ENCODE results near the gene HDAC4. TPM values are rescaled to one million over a fixed set of nuclear protein-coding genes. Genes with fewer than 3 reads are reported as not detected.

The HDAC4 gene
- polyA plus RNA-seq, 2 of the 4 experiments (the other 2 are of a cell fraction) = 8.6 to 10.4 TPM

GRCh38 chr2:239331560-239331959 is 69.3 kb downstream of the HDAC4 start:
- Histone ChIP-seq H3K4me2 (no peak overlapping the region), H3K4me3 (no peak overlapping the region), H3K4me1 (no peaks in the 10 kb centered on the region), H3K27ac (no peak overlapping the region), H3K9me3 (no peaks in the 10 kb centered on the region)
- FAIRE-seq = no peak
- ChIA-PET CTCF (interaction anchor here (1.1 kb wide), 1 partner anchor 9 kb away, joined by 4 read pairs; no protein-coding TSS in a partner anchor), POLR2A (no interaction called here)
- WGBS (ENCODE audit: missing lambda C conversion rate) = 93% methylated on average over 24 of the region's 24 CpGs
- TF ChIP-seq FOXS1 (CRISPR knock-in tag; IDR thresholded peaks at IDR 0.05) (no peak), RAD21 (conservative IDR thresholded peaks at IDR 0.05 in 1 of 2, IDR thresholded peaks at IDR 0.05 in 1 of 2) (no peak), BHLHE40 (IDR thresholded peaks at IDR 0.05; ENCODE audit: low read depth, low read length) (no peak), MAFK (IDR thresholded peaks at IDR 0.05; ENCODE audit: partially characterized antibody) (no peak), ZSCAN20 (CRISPR knock-in tag; IDR thresholded peaks at IDR 0.05) (no peak), NR3C1 (IDR thresholded peaks at IDR 0.05) (no peak), E2F6 (IDR thresholded peaks at IDR 0.05; ENCODE audit: borderline replicate concordance, low read depth) (no peak), SREBF2 (IDR thresholded peaks at IDR 0.05) (no peak), EP300 (IDR thresholded peaks at IDR 0.05) (no peak), MAZ (IDR thresholded peaks at IDR 0.05; ENCODE audit: borderline replicate concordance, low read depth, low read length) (no peak), ZNF302 (CRISPR knock-in tag; IDR thresholded peaks at IDR 0.05) (no peak), KDM1A (IDR thresholded peaks at IDR 0.05; ENCODE audit: low read depth) (no peak), GATA3 (IDR thresholded peaks at IDR 0.05; ENCODE audit: borderline replicate concordance) (no peak), FOSL2 (IDR thresholded peaks at IDR 0.05) (no peak), FOSL2 (CRISPR knock-in tag; IDR thresholded peaks at IDR 0.05) (no peak), CTCF (IDR thresholded peaks at IDR 0.05) (no peak), NPAS2 (CRISPR knock-in tag; IDR thresholded peaks at IDR 0.05; ENCODE audit: borderline replicate concordance) (no peak), RNF2 (IDR thresholded peaks at IDR 0.05; ENCODE audit: borderline replicate concordance, low read depth) (no peak), PBX3 (IDR thresholded peaks at IDR 0.05) (no peak), EHF (CRISPR knock-in tag; IDR thresholded peaks at IDR 0.05) (no peak), HOXB13 (CRISPR knock-in tag; IDR thresholded peaks at IDR 0.05; ENCODE audit: low read depth) (no peak)
- no peak for DNase-seq (ENCODE audit: low read depth in 1 of 2, low spot score in 1 of 2)
- ATAC-seq = no peak

- DNase-seq (ENCODE audit: low read depth in 1 of 2, low spot score in 1 of 2) (no peak), FAIRE-seq (no peak), ATAC-seq (no peak)
- ChIA-PET POLR2A (no interaction called here), CTCF (interaction anchor here (1.1 kb wide), 1 partner anchor 9 kb away, joined by 4 read pairs; no protein-coding TSS in a partner anchor)
- no peaks in the 10 kb centered on the region for H3K9me3 ChIP-seq
- 91% methylated on average over 14 of the region's 14 CpGs for WGBS (ENCODE audit: missing lambda C conversion rate)
- TF ChIP-seq HOXB5 (CRISPR knock-in tag; IDR thresholded peaks at IDR 0.05) (no peak), MAX (IDR thresholded peaks at IDR 0.05) (no peak), BHLHE40 (IDR thresholded peaks at IDR 0.05; ENCODE audit: low read depth, low read length) (no peak), KDM1A (IDR thresholded peaks at IDR 0.05; ENCODE audit: low read depth) (no peak), GATA3 (IDR thresholded peaks at IDR 0.05; ENCODE audit: borderline replicate concordance) (no peak), HDAC2 (IDR thresholded peaks at IDR 0.05) (no peak), USF2 (IDR thresholded peaks at IDR 0.05) (no peak), RAD21 (conservative IDR thresholded peaks at IDR 0.05 in 1 of 2, IDR thresholded peaks at IDR 0.05 in 1 of 2) (no peak)
- no peak overlapping the region for H3K27ac ChIP-seq
- H3K4me3 ChIP-seq = no peak overlapping the region
- no peak overlapping the region for H3K4me2 ChIP-seq
- H3K4me1 ChIP-seq = no peaks in the 10 kb centered on the region
Observed at GRCh38 chr2:239330836-239331235, 70.0 kb downstream of the HDAC4 start.

Measured in A549 (cell line).